Hepatocyte (in vitro differentiated cells): ENCODE results near the gene ZNF215.

Experiments used
- EZH2 ChIP-seq: fragments of 200-600 bp; sonication (generic); IDR thresholded peaks from 2 replicates; pipeline ENCODE4 v1.6.1; 2016; ENCODE audit warnings: antibody characterized with exemption, mild to moderate bottlenecking, borderline replicate concordance
- EZH2phosphoT487 ChIP-seq: fragments of 200-600 bp; sonication (generic); IDR thresholded peaks from one replicate; pipeline ENCODE4 v1.6.1; 2018; ENCODE audit warnings: antibody characterized with exemption, mild to moderate bottlenecking, low read depth, moderate library complexity; ENCODE audit not compliant: unreplicated experiment, severe bottlenecking
- TF ChIP-seq, protein P1 (sequence below): fragments of 200-600 bp; sonication (generic); IDR thresholded peaks from 2 replicates; pipeline ENCODE4 v1.5.1; 2016; ENCODE audit warnings: antibody characterized with exemption, mild to moderate bottlenecking; ENCODE audit not compliant: poor library complexity

DNA sequence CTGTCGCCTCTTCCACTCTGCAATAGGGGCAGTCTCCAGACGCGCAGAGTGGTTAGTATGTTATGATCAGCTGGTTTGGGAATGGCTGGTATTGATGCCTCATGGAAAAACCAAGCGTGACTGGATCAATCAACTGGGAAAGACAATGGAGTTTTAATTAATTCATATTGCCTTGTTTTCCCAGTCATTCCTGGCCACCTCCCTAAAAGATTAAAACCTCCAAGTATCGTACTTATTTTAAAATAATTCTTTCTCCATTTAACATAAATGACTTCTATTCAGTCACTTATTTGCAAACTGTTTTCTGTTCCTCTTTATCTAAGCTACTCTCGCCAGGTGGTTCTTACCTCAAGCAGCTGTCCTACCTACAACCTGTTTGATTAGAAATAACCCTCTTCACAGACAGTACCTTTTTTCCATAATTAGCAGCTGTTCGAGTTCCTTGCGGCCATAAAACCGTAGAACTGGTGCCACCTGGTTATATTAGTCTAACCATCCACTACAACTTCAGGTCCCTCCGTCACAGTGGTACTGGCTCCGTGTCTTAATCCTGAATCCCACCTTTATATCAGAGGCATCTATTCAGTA lies 898 bp downstream of the ZNF215 start:
- TF ChIP-seq, protein P1, sequence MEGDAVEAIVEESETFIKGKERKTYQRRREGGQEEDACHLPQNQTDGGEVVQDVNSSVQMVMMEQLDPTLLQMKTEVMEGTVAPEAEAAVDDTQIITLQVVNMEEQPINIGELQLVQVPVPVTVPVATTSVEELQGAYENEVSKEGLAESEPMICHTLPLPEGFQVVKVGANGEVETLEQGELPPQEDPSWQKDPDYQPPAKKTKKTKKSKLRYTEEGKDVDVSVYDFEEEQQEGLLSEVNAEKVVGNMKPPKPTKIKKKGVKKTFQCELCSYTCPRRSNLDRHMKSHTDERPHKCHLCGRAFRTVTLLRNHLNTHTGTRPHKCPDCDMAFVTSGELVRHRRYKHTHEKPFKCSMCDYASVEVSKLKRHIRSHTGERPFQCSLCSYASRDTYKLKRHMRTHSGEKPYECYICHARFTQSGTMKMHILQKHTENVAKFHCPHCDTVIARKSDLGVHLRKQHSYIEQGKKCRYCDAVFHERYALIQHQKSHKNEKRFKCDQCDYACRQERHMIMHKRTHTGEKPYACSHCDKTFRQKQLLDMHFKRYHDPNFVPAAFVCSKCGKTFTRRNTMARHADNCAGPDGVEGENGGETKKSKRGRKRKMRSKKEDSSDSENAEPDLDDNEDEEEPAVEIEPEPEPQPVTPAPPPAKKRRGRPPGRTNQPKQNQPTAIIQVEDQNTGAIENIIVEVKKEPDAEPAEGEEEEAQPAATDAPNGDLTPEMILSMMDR: no peak
- no peak for TF ChIP-seq EZH2
- TF ChIP-seq EZH2phosphoT487: no peak
